HG02623 (cell line): Measurements from ENCODE around the gene VIT.
"Not testable (repeated sequence)": the region's sequence is repeated elsewhere in the genome, so short reads cannot be mapped to it uniquely, and the experiment has no call there.

ENCODE experiments used
- ATAC-seq: cut with Tn5 transposase; IDR thresholded peaks from one replicate; pipeline ENCODE4 v1.9.1; 2021; ENCODE audit warnings: moderate library complexity; ENCODE audit not compliant: unreplicated experiment

VIT gene

DNA sequence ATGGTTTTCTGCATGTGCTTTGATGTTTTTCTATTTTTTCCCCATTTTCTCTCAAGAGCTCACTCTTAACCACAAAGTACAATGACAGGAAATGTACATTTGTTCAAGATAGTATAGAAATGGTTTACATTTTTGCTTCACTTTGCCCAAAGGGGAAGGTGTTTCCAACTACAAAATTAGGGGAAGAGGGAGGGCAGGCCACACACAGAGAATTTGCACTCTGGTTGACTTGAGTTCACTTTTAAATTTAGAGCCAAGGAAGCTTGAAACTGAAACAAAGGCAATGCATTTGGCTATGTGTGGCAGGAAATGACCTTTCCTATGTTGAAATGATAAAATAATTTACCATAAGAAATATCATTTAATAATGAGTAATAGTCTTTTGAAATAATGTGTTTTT, 19.1 kb upstream of the VIT start:
- ATAC-seq, result no peak

DNA sequence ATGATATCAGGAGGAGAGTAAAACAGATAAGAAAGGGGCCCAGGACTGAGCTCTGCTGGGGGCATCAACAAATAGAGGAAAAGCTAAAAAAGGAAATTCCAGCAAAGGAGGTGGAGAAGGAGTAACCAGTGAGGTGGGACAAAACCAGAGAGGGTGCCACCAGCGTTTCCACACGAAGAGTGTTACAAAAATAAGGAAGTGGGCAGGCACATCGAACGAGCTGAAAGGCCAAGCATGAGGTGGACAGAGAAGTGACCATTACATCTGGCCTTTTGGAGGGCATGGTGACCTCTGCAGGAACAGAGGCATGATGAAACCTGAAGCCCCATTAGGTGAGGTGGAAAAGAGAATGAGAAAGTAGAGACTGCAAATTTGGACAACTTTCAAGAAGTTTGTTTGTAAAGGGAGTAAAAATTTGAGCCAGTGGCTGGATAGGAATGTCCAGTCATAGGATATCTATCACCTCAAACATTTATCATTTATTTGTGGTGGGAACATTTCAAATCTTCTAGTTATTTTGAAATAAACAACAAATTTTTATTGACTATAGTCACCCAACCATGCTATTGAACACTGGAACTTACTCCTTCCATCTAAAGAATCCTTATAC, 18.4 kb upstream of the VIT start:
- no peak for ATAC-seq

DNA sequence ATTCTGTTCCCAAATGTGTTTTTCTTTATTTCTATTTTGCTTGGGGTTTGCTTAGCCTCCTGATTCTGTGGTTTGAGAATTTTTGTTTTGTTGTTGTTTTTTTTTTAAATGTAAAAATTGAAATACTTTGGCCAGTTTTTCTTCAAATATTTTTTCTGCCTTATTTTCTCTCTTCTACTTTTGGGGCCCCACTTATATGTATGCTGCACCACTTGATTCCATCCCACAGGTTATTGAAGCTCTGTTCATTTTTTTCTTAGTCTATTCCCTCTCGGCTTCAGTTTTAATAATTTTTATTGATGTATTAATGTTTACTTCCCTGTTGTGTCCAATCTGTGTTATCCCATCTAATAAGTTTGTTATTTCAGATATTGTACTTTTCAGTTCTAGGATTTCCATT, 17.7 kb upstream of the VIT start:
- no peak for ATAC-seq

DNA sequence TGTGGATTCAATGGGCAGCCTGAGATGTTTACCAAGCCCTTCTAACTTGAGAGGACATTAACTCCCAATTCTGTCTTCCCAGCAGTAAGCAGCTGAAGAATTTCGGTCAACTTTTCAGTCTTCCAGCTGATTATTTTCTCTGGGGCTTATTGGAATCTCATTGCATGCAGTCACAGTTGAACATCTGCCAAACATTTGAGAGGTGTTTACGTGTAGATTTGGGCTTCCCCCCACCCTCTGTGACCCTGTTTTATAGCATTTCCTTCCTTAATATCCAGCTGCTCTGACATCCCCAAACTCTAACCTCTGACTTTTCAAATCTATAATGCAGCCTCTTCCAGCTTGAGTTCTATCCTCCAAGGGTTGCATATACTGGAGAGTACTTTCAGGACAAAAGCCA, 16.5 kb upstream of the VIT start:
- no peak for ATAC-seq

DNA sequence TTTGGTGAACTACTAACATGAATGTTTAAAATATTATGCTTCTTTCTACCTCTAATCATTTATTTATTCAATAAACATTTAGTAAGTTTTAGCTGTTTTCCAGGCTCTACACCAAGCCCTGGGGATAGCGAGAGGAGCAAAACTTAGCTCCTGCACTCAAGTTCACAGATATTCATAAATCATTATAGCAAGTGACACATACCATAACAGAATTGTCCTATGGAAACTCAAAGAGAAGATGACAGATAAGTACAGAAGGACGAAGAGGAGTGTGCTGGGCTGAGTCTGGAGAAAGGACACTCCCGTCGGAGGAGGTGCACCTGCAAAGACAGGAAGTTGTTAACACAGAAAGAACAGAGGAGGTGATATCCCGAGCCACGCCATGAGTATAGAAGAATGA, 13.9 kb upstream of the VIT start:
- no peak for ATAC-seq

DNA sequence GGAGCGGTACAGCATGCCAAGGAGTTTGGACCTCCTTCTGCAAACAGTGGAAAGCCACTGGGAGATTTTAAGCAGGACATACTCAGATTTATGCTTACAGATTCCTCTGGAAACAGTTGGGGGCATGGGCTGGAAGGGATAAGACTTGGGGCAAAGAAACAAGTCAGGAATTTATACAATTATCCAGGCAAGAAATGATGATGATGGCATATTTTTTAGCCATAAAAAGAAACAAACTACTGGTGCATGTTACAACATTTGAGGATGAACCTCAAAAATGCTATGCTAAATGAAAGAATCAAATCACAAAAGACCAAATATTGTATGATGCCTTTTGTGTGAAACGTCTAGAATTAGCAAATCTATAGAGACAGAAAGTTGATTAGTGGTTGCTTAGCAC, 13.5 kb upstream of the VIT start:
- no peak for ATAC-seq

DNA sequence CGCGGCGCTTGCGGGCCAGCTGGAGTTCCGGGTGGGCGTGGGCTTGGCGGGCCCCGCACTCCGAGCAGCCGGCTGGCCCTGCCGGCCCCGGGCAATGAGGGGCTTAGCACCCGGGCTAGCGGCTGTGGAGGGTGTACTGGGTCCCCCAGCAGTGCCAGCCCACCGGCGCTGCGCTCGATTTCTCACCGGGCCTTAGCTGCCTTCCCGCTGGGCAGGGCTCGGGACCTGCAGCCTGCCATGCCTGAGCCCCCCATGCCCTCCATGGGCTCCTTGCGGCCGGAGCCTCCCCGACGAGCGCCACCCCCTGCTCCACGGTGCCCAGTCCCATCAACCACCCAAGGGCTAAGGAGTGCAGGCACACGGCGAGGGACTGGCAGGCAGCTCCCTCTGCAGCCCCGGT, 8.2 kb upstream of the VIT start:
- not testable (repeated sequence) for ATAC-seq

DNA sequence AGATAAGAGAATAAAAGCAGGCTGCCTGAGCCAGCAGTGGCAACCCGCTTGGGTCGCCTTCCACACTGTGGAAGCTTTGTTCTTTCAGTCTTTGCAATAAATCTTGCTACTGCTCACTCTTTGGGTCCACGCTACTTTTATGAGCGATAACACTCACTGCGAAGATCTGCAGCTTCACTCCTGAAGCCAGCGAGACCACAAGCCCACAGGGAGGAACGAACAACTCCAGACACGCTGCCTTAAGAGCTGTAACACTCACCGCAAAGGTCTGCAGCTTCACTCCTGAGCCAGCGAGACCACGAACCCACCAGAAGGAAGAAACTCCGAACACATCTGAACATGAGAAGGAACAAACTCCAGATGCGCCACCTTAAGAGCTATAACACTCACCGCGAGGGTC, 7.5 kb upstream of the VIT start:
- ATAC-seq, result not testable (repeated sequence)

DNA sequence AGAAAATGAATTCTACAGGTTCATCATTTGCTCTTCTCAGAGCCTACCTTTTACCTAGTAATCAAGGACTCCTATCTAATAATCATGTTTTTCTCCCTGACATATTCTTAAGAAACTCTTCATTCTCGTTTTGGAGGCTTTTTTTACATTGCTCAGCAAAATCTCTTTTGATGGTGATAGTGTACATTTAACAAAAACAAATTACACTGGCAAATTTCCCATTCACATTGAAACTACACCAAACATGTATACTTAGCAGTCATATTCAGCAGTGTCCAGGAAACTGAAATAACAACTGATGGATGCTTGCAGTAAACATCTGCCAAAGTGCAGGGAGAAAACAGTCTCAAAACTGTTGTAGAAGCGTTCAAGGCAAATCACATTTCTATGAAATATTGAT, 4.4 kb upstream of the VIT start:
- no peak for ATAC-seq

DNA sequence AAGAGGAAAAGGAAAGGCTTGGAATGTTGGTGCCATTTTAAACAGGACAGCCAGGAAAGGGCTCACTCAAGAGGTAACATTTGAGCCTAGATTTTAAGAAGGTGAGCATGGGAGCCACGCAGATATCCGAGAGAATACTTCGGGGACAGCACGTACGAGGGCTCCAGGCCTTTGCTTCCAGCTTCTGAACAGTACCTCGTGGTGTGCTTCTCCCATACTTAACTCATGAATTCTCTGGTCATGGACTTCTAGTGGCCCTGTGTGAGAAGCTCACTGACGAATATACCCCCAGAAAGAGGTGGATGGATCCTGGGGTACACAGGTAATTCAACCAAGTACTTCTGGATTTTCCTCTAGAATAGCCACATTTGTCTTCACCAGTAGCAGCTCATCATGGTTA, 2.7 kb upstream of the VIT start:
- ATAC-seq, result no peak

DNA sequence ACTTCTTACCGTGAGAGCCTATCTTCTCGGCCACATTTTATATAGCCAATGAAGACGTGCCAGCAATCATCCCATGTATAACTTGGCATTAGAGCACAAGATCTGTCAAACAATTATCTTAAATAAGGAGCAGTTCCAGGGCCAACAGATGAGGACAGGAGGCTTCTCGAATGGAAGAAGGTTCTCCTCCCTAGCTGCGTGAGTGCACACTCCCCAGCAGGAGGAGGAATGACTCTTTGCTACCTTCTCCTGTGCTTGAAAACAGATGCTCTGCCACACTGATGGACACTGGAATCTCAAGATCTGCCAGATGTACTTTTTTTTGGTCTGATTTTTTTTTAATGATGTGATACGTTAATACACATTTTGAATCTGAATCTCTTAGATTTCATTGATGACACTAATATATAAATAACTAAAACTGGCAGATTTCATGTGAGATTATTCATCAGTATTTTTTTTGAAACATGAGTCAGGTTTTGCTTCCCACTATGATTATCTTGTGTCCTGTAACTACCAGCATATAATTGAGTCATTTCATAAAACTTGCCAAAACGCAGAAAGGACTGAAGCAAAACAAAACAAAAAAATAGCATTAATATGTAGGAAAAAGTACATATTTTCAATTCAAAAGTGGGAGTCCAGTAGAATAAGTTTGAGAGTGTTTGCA, 626 bp upstream of the VIT start:
- no peak for ATAC-seq

DNA sequence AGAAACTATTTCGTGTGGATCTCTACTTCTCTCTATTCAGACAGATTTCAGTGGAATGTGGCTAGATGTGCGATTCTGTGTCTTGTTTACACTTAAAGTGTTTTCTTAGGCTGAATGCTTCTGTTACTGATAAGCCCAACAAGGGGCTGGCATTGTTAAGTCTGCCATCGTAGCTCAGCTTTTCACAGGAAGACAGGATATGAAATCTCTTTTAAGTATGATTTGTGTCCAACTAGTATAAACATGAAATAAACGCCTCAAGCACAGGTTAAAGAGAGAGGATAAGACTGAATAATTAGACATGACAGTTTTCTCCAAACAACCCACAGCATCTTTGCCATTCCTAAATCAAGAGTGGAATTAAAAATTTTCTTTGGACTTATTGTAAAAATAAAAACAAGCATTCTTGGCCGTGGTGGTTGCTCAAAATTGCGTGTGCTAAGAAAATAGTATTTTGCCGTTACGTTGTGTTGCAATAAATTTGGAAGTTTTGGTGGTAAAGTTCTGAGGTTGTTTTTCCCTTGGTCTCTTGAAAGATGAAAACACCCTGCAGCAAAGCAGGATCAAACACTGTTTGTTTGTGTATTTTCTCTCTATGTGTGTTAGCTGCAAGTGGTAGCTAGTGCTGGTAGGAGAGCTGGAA, 1.0 kb downstream of the VIT start:
- ATAC-seq, result no peak

DNA sequence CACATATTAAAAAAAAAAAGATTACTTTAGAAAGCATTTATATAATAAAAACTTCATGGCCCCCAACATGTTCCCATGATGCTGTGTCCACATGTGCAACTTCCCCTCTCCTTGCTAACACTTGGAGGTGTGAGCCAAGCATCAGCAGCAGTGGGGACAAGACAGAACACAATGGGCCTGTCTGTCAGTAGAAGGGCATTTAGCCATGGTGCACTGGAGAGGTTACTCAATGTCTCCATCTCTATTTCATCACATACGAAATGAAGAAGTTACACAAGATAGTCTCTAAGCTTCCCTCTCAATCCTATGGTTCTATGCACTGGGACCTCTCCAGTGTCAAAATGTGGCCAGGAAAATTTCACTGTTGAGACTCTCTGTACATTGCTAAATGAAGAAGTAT, 2.5 kb downstream of the VIT start:
- no peak for ATAC-seq

DNA sequence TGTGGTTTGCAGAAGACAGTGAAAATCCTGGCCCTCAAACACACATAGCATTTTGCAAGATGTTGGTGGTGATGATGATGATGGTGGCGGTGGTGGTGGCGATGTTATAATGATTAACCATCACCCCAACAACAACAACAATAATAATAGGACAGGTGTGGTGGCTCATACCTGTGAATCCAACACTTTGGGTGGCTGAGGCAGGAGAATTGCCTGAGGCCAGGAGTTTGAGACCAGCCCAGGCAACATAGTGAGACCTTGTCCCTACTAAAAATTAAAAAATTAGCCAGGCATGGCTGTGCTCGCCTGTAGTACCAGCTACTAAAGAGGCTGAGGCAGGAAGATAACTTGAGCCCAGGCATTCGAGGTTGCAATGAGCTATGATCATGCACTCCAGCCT, 3.8 kb downstream of the VIT start:
- no peak for ATAC-seq

DNA sequence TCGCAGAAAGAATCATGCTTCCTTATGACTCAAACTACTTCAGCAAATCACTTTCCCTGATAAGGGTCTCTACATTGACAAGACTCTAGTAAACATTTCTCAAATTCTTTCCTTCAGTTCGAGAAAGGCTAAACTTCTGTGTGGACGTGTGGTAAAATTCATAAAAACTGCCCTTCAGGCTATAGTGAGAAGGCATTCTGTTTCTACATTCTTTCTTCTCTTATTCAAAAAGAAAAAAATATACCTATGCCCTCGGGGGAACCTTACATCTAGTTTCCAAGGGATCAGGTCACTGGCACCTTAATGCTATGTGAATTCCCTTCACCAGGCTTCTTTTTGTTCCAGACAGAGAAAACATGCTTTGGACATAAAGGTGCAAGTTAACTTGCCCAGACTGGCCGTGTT, 4.9 kb downstream of the VIT start:
- no peak for ATAC-seq

DNA sequence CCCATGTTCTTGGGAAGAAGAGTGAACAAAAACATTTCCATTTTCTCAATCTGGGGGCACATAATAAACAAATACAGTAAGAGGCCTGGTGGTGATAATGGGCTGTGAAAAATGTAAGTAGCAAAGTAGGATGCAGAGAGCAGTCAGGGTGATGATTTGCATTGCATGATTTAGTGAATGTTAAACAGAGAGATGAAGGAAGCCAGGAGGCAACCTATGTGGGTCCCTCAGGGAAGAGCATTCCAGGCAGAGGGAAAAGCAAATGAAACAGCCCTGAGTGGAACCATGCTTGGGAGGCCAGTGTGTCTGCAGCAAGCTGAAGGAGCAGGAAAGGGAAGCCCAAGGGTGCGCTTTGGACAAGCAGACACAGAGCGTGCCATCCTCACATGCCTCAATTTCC, 5.4 kb downstream of the VIT start:
- ATAC-seq, result no peak

DNA sequence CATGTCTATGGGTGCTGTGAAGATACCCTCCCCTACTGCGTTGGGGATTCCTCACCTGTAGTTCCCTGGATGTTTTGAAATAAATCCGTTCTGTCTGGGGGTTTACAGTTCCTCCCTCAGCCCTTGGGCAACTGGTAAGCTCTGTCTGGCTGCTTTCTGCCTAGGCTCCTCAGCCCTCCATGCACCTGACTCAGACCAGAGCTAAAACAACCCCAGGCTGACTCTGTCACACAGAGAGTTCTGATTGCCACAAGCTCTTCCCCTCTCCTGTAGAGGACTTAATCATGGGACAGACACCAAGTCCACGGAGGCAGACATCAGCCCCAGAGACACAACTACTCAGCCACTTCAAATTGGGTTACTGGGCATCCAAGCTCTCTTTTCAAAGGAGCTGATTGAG, 6.3 kb downstream of the VIT start:
- no peak for ATAC-seq

DNA sequence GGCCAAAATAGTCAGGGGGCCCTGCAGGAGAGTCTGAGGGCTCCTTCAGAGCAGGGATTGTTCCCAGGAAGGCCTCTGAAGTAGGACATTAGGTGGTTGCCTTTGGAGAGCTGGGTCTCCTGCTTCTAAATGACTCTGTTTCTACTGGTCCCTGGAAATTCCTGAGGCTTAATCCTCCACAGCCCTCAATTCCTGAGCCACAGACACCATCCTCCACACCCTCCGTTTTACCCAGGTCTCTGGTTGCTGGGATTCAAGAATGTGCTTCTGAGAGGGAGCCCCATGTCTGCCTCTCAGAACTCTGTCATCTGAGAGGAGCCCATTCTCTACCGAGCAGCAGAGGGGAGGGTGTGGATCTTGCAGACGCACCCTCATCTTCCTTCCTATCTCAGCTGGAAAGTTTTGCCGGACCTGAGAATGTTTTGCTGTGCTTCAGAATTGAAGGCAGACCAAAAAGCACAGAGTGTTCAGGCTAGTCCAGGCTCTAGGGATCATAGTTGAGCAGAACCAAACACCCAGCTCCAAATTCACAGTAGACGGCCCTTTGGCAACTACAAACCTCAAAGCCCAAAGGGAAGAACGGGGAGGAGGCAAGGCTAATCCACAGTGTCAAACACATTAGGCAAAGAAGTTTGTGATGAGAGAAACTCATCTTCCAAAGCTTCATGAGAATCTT, 8.1 kb downstream of the VIT start:
- ATAC-seq, result no peak

DNA sequence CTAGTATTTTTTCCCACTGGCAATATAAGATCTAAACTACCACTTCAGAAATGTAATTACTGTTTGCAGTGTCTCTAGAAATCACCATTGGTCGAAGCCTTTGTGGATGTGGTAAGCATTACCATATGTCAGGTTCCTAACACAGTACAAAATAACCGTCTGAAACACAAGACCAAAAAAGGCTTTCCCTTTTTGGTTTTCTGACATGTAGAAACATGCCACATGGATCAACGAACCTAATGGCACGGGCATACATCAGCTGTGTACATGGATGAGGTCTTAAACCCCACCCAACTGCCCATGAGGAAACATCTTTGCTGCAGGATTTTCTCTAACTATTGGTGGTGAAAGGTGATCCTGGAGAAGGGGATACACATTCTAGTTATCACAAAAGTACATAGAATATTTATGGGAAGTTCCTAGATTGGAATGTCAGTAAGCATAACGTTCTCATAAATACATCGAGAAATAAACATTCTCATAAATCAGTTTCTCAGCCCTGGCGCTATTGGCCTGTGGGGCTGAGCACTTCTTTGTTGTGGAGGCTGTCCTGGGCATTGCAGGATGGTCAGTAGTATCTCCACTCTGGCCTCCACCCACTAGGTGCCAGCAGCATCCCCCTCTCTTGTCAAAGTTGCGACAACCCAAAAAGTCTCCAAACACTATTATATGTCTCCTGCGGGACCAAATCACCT, 9.0 kb downstream of the VIT start:
- ATAC-seq, result no peak

DNA sequence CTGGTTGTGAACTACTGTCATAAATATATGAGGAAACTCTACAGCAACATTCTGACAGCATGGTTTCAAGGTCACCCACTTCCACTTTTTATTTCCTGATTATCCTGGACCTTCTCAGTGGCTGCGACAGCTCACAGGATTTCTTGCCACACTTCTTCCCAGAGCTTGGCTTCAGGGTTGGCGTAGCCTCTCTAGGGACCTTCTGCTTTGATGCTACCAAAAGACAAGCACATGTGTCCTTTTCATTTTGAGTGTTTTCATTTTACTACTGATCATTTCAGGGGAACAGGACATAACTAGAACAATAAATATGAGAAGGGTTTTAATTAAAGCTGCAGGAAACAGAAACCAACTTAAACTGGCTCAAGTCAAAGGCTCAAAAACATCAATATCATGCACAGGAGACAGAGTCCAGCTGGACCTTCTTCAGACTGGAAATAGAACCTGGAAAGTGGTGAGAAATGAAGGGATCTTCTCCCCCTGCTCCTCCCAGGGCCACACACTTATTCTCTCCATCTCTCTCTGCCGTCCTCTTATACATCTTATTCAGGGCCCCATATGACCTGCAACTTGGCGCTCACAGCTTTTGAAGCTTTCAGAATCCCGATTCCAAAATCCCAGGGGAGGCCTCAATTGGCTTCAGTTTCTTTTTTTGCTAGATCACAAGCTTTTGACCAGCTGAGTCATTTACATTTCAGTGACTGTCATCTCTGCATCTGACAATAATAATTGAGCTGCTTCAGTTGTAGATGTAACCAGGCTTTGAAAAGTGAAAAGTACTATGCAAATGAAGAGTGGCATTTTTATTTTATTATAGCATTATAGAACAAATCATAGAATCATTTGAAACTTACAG, 9.7 kb downstream of the VIT start:
- no peak for ATAC-seq

DNA sequence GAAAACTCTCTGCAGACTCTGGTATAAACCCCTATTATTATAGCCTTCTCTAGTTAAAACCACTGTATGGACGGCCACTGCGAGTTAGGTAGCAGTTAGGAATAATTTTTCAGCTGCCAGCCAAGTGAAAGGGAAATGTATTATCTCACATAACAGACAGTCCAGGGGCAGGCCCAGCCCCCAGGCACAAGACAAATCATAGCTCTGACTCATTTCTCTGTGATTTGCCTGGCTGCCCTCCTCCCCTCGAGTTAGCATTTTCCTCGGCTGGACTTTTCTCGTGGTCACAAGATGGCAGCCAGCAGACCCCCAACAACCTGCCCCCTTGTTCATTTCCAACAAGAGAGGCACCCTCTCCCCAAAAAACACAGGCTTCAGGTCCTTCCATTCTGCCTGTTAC, 10.5 kb downstream of the VIT start:
- ATAC-seq, result no peak
